GM18858 (cell line): ENCODE measurements around the gene PCDHB11.
"Not testable (repeated sequence)": the region's sequence is repeated elsewhere in the genome, so short reads cannot be mapped to it uniquely, and the experiment has no call there.

Experiments
- ATAC-seq: cut with Tn5 transposase; IDR thresholded peaks from one replicate; pipeline ENCODE4 v1.9.1; 2021; ENCODE audit not compliant: unreplicated experiment

The PCDHB11 gene

DNA sequence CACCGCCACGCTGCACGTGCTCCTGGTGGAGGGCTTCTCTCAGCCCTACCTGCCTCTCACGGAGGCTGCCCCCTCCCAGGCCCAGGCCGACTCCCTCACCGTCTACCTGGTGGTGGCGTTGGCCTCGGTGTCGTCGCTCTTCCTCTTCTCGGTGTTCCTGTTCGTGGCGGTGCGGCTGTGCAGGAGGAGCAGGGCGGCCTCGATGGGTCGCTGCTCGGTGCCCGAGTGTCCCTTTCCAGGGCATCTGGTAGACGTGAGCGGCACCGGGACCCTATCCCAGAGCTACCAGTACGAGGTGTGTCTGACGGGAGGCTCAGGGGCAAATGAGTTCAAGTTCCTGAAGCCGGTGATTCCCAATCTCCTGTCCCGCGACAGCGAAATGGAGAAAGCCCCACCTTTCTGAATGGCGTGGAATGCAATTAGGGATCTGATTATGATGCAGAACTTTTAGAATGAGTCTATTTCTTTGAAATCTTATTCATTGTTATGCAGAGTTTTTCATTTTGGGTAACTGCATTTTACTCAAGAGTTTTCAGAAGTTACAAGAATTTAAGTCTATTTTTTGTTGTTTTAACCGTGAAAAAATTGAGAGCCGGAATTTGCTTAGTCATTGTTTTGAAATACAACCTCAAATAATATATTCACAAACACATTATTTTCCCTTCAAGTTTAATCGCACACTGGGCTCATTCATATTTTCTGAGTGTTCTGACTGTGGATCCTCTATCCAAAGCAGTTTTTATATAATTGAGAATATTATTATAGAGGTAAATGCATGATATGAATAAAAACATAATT is 37.3 kb downstream of the PCDHB11 start:
- no peak for ATAC-seq

DNA sequence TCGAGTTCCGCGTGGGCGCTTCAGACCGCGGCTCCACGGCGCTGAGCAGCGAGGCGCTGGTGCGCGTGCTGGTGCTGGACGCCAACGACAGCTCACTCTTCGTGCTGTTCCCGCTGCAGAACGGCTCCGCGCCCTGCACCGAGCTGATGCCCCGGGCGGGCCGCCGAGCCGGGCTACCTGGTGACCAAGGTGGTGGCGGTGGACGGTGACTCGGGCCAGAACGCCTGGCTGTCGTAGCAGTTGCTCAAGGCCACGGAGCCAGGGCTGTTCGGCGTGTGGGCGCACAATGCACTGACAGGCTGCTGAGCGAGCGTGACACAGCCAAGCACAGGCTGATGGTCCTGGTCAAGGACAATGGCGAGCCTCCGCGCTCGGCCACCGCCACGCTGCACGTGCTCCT is 42.1 kb downstream of the PCDHB11 start:
- no peak for ATAC-seq

DNA sequence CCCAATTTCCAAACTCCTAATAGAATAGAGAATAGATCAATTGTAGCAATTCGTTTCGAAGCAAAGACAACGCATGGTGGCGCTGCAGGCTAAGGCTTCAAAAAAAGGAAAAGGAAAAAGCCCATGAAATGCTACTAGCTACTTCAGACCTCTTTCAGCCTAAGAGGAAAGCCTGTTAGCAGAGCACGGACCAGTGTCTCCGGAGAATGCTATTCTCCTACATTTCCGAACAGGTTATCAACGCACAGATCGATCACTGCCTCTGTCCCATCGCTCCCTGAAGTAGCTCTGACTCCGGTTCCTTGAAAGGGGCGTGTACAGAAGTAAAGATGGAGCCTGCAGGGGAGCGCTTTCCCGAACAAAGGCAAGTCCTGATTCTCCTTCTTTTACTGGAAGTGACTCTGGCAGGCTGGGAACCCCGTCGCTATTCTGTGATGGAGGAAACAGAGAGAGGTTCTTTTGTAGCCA is 45.9 kb downstream of the PCDHB11 start, which contains the start of gene PCDHB15:
PCDHB15 (plus strand) TSS at position 146 of the 468 bp plus-strand sequence; CDS start at position 330, 184 bp downstream.
- ATAC-seq, result no peak

DNA sequence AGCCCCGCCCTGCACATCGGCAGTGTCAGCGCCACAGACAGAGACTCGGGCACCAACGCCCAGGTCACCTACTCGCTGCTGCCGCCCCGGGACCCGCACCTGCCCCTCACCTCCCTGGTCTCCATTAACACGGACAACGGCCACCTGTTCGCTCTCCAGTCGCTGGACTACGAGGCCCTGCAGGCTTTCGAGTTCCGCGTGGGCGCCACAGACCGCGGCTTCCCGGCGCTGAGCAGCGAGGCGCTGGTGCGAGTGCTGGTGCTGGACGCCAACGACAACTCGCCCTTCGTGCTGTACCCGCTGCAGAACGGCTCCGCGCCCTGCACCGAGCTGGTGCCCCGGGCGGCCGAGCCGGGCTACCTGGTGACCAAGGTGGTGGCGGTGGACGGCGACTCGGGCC is 47.5 kb downstream of the PCDHB11 start:
- not testable (repeated sequence) for ATAC-seq

DNA sequence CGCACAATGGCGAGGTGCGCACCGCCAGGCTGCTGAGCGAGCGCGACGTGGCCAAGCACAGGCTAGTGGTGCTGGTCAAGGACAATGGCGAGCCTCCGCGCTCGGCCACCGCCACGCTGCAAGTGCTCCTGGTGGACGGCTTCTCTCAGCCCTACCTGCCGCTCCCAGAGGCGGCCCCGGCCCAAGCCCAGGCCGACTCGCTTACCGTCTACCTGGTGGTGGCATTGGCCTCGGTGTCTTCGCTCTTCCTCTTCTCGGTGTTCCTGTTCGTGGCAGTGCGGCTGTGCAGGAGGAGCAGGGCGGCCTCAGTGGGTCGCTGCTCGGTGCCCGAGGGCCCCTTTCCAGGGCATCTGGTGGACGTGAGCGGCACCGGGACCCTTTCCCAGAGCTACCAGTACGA is 48.0 kb downstream of the PCDHB11 start:
- ATAC-seq, result not testable (repeated sequence)

DNA sequence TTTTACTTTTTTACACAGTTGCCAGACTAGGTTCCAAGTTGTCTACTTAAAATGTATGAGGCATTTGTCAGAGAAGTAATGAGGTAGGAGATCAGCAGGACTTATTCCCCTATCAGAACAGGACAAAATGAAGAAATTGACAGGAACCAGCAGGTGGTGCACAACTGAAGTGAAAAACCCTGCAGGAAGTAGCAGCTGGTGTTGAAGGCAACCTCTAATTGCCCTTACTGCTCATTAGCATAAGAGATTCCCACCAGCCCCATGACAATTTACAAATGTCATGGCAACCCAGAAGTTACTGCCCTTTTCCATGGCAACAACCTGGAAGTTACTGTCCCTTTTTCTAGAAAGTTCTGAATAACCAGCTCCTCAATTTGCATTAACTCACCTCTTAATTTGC is 51.1 kb downstream of the PCDHB11 start:
- no peak for ATAC-seq
